ENCODE results near the gene TMEM131. TPM values are rescaled to one million over a fixed set of nuclear protein-coding genes. Genes with fewer than 3 reads are reported as not detected.
"Not testable (repeated sequence)": the region's sequence is repeated elsewhere in the genome, so short reads cannot be mapped to it uniquely, and the experiment has no call there.

The TMEM131 gene
- total RNA-seq, 1 donor from 2014 or later, result 41.7 TPM

DNA sequence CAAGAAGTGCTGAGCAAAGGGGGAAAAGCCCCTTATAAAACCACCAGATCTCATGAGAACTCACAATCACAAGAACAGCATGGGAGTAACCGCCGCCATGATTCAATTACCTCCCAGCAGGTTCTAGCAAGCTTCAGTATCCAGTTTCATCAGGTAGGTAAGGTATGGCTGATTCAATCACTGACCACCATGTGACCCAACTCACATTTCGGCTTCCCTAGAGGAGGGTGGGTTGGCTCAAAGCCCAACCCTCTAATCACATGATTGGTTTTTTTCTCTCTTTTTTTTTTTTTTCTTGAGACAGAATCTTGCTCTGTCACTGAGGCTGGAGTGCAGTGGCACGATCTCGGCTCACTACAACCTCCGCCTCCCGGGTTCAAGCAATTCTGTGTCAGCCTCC is 78.1 kb downstream of the TMEM131 start:
- Mint-ChIP-seq H3K36me3 (ENCODE audit: low read depth) (peaks cover 46% of the 10 kb centered on the region), H3K4me1 (peaks cover 12% of the 10 kb centered on the region), H3K9me3 (peaks cover 32% of the 10 kb centered on the region)
- H3K27me3 Mint-ChIP-seq; intact Hi-C loops (cut with micrococcal nuclease); H3K4me3 Mint-ChIP-seq; DNase-seq; H3K27ac Mint-ChIP-seq: not testable (repeated sequence)

DNA sequence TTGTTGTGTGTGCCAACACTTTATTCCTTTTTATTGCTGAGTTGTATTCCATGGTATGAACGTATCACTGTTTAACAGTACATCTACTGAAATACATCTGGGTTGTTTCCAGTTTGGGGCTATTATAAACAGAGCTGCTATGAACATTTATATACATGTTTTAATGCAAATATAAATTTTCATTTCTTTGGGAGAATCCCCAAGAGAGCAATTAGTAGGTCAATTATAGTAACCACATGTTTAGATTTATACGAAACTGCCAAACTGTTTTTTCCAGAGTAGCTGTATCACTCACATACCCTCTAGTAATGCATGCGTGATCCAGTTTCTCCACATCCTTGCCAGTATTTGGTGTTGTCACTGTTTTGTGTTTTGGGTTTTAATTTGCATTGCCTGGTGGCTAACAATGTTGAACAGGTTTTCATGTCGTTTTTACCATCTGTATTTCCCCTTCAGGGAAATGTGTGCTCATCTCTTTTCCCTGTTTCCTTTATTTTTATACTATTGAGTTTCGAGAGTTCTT is 81.0 kb downstream of the TMEM131 start:
- H3K36me3 Mint-ChIP-seq (ENCODE audit: low read depth), result peaks cover 35% of the 10 kb centered on the region
- peaks cover 14% of the 10 kb centered on the region for H3K9me3 Mint-ChIP-seq
- intact Hi-C loops (cut with micrococcal nuclease), result no loop called here
- H3K4me3 Mint-ChIP-seq, result no peak overlapping the region
- no peaks in the 10 kb centered on the region for H3K27me3 Mint-ChIP-seq
- no peak overlapping the region for H3K27ac Mint-ChIP-seq
- peaks cover 27% of the 10 kb centered on the region for H3K4me1 Mint-ChIP-seq
- no peak for DNase-seq

DNA sequence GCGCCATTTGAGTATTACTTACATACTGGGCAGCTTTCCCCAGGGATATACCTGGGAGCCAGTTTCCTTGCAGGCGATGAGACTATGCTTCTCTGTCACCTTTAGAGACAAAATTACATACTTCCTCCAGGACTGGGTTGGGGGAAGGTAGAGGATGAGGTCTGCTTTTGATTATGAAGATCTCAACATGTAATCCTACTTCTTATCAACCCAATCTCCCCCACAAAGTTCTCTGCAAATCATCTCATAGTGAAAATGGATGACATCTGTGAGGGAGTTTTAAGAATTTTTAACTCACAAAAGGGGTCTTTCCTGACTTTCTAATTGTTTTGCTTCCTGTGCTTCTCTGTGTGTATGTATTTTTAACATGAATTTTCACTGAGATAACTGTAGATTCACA is 81.9 kb downstream of the TMEM131 start:
- Mint-ChIP-seq H3K9me3 (peaks cover 14% of the 10 kb centered on the region), H3K4me1 (peaks cover 27% of the 10 kb centered on the region), H3K27ac (no peak overlapping the region), H3K4me3 (no peak overlapping the region), H3K36me3 (ENCODE audit: low read depth) (peaks cover 36% of the 10 kb centered on the region), H3K27me3 (no peaks in the 10 kb centered on the region)
- no peak for DNase-seq
- intact Hi-C loops (cut with micrococcal nuclease), result no loop called here

DNA sequence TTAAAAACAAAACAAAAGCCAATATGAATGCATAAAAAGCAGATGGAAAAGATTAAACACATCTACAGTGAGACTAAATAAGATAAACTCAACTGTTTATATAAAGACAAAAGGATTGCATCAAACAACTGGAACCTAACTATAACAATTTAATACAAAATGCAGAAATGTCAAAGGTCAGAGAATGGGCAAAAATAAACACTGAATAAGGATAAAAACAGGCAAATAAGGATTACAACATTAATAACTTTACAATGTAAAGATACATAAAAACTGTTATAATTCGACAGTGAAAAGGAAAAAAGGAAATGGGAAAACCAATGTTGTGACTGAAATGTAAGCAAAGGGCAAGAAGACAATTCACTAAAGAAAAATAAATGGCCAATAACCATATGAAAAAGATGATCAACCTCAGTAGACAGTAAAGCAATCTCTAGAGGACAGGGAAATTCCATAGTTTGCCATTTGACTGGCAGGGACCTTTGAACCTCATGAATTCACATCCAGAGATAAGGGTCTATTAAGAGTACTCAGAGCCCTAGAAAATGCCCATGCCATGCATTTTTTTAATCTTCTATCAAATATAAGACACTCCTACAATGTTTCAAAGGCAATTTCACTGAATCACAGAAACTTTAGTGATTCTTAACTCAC is 83.7 kb downstream of the TMEM131 start:
- H3K4me1 Mint-ChIP-seq, result peaks cover 25% of the 10 kb centered on the region
- intact Hi-C loops (cut with micrococcal nuclease), result no loop called here

DNA sequence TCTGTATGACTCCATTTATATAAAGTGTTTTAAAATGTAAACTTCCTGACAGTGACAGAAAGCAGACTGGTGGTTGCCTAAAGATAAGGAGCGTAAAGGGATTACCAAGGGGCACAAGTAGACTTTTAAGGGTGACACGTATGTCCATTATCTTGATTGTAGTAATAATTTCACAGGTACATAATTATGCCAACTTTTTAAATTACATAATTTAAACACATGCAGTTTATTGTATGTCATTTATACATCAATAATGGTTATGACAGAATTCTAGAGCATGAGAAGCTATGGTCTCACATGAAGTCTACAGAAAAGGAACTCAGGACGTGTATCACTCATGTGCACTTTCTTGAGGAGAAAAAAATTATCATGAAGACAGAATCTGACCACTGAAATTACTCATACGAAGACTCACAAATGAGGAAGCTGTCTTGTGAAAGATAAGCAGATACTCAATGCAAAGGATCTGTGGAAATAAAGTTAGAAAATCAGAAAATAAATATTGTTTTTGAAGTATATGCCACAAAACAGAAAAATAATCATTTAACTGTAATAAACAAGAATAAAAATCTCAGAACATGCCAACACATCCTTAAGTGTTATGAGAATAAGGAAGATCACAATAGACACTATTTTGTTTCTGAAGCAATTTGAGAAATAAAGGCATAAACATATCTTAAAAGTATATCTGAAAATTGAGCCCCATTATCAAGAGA is 84.4 kb downstream of the TMEM131 start:
- no peak for DNase-seq
- Mint-ChIP-seq H3K36me3 (ENCODE audit: low read depth) (peaks cover 36% of the 10 kb centered on the region), H3K27me3 (no peaks in the 10 kb centered on the region), H3K4me3 (no peak overlapping the region), H3K9me3 (peaks cover 2% of the 10 kb centered on the region), H3K27ac (no peak overlapping the region), H3K4me1 (peaks cover 25% of the 10 kb centered on the region)
- intact Hi-C loops (cut with micrococcal nuclease), result no loop called here

More for the DNA sequence above, 83.7 kb downstream of the TMEM131 start:
- Mint-ChIP-seq H3K4me3 (no peak overlapping the region), H3K36me3 (ENCODE audit: low read depth) (peaks cover 30% of the 10 kb centered on the region), H3K27ac (no peak overlapping the region), H3K27me3 (no peaks in the 10 kb centered on the region), H3K9me3 (peaks cover 3% of the 10 kb centered on the region)
- no peak for DNase-seq

DNA sequence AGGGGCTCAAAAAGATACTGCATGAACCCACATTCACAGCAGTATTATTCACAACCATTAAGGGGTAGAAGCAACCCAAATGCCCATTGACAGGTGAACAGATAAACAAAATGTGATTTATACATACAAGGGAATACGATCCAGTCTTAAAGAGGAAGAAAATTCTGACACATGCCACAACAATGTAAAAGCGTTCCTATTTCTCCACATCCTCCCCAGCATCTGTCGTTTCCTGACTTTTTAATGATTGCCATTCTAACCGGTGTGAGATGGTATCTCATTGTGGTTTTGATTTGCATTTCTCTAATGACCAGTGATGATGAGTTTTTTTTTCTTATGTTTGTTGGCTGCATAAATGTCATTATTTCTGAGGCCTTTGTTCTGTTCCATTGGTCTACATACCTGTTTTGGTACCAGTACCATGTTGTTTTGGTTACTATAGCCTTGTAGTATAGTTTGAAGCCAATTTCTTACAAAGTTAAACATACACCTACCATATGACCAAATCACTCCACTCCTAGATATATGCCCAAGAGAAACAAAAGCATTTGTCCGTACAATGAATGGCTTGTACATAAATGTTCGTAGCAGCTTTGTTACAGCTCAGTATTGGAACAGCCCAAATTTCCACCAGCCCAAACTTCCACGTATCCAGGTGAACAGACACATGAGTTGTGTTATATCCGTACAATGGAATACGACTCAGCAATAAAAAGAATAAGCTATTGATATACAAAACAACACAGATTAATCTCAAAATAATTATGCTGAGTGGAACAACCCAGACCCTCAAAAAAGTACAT is 85.1 kb downstream of the TMEM131 start:
- peaks cover 2% of the 10 kb centered on the region for H3K9me3 Mint-ChIP-seq
- H3K27ac Mint-ChIP-seq, result no peak overlapping the region
- peaks cover 41% of the 10 kb centered on the region for H3K36me3 Mint-ChIP-seq (ENCODE audit: low read depth)
- intact Hi-C loops (cut with micrococcal nuclease), result no loop called here
- no peak for DNase-seq
- H3K27me3 Mint-ChIP-seq, result no peaks in the 10 kb centered on the region
- H3K4me1 Mint-ChIP-seq, result peaks cover 26% of the 10 kb centered on the region
- H3K4me3 Mint-ChIP-seq, result no peak overlapping the region

DNA sequence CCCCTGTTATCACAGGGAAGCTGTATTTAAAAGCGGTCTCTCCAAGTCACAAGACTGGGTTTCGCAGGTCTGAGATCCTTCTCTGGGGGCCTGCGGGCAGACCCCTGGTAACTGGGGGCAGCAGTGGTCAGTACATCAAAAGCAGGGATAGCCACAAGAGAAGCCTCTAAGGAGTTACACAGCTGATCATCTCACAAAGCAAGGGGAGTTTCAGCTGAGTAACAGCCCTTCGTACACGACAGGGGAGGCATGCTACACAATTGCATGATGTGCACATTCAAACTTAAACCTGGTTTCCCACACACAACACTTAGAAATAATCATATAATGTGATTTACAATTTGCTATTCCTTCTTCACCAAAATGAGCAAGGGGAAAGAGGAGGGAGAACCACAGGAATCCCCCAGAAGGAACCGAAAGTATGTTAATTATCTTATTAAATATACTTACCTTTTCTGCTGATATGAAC is 87.5 kb downstream of the TMEM131 start:
- Mint-ChIP-seq H3K27ac (no peak overlapping the region), H3K36me3 (ENCODE audit: low read depth) (peaks cover 50% of the 10 kb centered on the region), H3K4me3 (no peak overlapping the region), H3K27me3 (no peaks in the 10 kb centered on the region), H3K4me1 (peaks cover 20% of the 10 kb centered on the region), H3K9me3 (no peaks in the 10 kb centered on the region)
- DNase-seq, result no peak
- intact Hi-C loops (cut with micrococcal nuclease), result loop anchor here (5.0 kb wide), 1 partner anchor 49 kb away; no protein-coding TSS in a partner anchor

DNA sequence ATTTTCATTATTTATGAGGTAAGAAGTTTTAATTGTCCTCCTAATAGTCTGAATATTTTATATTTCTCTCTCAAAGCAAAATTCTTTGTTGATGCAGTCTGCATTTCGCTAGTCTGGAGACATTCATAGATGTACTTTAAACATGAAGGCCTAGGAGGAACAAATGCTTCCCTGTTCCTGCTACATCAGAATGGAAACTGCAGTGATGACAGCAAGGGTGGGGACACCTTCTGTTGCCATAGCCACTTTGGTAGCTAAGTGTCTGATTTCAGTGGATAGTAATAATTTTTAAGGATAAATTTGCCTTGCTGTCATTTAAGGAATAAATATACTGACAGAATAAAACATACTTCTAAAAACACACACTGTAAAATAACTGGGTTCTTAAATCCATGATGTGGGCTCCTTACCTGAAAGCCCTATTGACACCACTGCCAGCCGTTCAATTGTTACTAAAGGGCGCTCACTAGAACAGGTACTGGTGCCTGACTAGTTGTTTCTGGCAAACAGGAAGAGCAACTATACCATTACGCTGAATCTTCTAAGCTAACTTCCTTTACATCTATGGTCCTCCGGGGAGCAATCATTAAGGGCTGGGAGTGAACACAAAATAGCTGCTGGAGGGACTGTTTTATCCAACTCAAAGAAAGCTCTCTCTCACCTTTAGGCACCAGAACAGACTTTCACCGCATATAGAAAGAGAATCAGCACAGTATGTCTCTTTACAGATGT is 88.2 kb downstream of the TMEM131 start:
- peaks cover 18% of the 10 kb centered on the region for H3K4me1 Mint-ChIP-seq
- no peaks in the 10 kb centered on the region for H3K9me3 Mint-ChIP-seq
- no peak overlapping the region for H3K27ac Mint-ChIP-seq
- no peak for DNase-seq
- H3K27me3 Mint-ChIP-seq, result no peaks in the 10 kb centered on the region
- intact Hi-C loops (cut with micrococcal nuclease), result loop anchor here (5.0 kb wide), 1 partner anchor 50 kb away; no protein-coding TSS in a partner anchor
- no peak overlapping the region for H3K4me3 Mint-ChIP-seq
- H3K36me3 Mint-ChIP-seq (ENCODE audit: low read depth), result peaks cover 55% of the 10 kb centered on the region

DNA sequence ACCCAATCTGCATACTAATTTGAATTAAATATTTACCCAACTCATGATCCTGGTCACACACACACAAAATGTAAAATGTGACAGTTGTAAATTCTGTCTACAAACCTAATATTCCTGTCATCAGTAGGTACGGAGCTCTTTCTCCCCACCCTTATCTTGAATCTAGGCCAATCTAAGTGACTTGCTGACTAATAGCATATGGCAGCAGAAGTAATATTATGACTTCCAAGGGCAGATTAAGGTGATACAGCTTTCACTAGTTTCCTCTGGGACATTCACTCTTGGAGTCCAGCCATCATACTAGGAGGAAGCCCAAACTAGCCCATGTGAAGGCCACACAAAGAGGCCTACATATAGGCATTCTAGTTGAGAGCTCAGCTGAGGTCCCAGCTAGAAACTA is 89.4 kb downstream of the TMEM131 start:
- Mint-ChIP-seq H3K36me3 (ENCODE audit: low read depth) (peaks cover 54% of the 10 kb centered on the region), H3K9me3 (peaks cover under 1% of the 10 kb centered on the region), H3K4me3 (no peak overlapping the region), H3K27ac (no peak overlapping the region), H3K27me3 (no peaks in the 10 kb centered on the region), H3K4me1 (peaks cover 7% of the 10 kb centered on the region)
- intact Hi-C loops (cut with micrococcal nuclease), result loop anchor here (5.0 kb wide), 1 partner anchor 51 kb away; no protein-coding TSS in a partner anchor
- DNase-seq, result no peak

DNA sequence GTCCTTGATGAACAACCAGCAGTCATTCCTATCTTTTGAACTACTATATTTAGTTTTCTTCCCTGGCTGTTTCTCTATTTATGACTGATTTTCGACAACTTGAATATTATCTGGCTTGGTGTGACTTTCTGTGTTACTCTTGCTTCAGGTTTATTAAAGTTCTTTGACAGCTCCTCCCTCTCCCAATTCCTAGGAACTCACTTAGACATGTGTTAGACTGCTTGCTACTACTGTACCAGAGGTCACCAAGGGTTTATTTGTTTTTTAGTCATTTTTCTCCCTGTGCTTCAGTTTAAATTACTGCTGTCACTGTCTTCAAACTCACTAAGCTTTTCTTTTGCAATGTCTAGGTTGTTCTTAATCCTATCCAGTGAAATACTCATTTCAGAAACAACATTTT is 90.5 kb downstream of the TMEM131 start:
- Mint-ChIP-seq H3K27ac (no peak overlapping the region), H3K9me3 (peaks cover 4% of the 10 kb centered on the region), H3K27me3 (no peaks in the 10 kb centered on the region), H3K36me3 (ENCODE audit: low read depth) (peaks cover 47% of the 10 kb centered on the region), H3K4me3 (no peak overlapping the region), H3K4me1 (peaks cover 5% of the 10 kb centered on the region)
- no peak for DNase-seq
- intact Hi-C loops (cut with micrococcal nuclease), result loop anchor here (5.0 kb wide), 1 partner anchor 52 kb away; no protein-coding TSS in a partner anchor

DNA sequence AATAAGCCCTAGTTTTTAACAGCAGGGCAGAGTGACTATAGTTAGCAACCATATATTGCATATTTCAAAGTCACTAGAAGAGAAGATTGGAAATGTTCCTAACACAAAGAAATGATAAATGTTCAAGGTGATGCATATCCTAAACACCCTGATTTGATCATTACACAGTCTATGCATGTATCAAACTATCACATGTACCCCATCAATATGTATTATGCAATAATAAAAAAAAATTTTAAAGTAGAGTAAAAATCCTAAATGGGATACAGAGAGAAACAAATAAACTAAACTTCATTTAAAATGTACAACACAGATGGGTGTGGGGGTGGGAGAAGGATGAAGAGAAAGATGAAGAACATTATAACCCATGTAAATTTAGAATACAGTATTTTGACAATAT is 93.9 kb downstream of the TMEM131 start:
- no peaks in the 10 kb centered on the region for H3K27me3 Mint-ChIP-seq
- H3K4me3 Mint-ChIP-seq, result no peak overlapping the region
- DNase-seq, result no peak
- H3K27ac Mint-ChIP-seq, result no peak overlapping the region
- peaks cover 9% of the 10 kb centered on the region for H3K9me3 Mint-ChIP-seq
- H3K36me3 Mint-ChIP-seq (ENCODE audit: low read depth), result peaks cover 35% of the 10 kb centered on the region
- intact Hi-C loops (cut with micrococcal nuclease), result no loop called here
- peaks cover 7% of the 10 kb centered on the region for H3K4me1 Mint-ChIP-seq

DNA sequence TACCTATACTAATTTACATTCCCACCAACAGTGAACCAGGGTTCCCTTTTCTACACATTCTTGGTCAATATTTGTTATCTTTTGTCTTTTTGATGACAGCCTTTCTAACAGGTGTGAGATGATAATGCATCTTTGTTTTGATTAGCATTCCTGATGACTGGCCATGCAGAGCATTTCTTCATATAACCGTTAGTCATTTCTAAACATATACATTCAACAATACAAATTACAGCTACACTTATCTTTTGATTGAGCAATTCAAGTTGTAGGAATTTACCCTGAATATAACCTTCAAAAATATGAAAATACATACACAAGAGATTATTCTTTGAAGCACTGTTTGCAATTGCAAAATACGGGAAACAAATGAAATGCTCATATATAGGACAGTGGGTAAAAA is 94.9 kb downstream of the TMEM131 start:
- Mint-ChIP-seq H3K36me3 (ENCODE audit: low read depth) (peaks cover 37% of the 10 kb centered on the region), H3K27ac (no peak overlapping the region), H3K9me3 (peaks cover 14% of the 10 kb centered on the region), H3K4me1 (peaks cover 7% of the 10 kb centered on the region), H3K4me3 (no peak overlapping the region), H3K27me3 (no peaks in the 10 kb centered on the region)
- intact Hi-C loops (cut with micrococcal nuclease), result no loop called here
- no peak for DNase-seq

DNA sequence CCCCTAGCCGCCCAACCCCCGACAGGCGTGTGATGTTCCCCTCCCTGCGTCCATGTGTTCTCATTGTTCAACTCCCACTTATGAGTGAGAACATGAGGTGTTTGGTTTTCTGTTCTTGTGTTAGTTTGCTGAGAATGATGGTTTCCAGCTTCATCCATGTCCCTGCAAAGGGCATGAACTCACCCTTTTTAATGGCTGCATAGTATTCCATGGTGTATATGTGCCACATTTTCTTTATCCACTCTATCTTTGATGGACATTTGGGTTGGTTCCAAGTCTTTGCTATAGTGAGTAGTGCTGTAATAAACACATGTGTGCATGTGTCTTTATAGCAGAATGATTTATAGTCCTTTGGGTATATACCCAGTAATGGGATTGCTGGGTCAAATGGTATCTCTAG is 102.7 kb downstream of the TMEM131 start:
- DNase-seq; intact Hi-C loops (cut with micrococcal nuclease); H3K4me1 Mint-ChIP-seq; H3K27me3 Mint-ChIP-seq; H3K4me3 Mint-ChIP-seq; H3K27ac Mint-ChIP-seq: not testable (repeated sequence)
- Mint-ChIP-seq H3K9me3 (peaks cover 20% of the 10 kb centered on the region), H3K36me3 (ENCODE audit: low read depth) (peaks cover 29% of the 10 kb centered on the region)

Measured in activated CD4-positive, alpha-beta T cell treated with anti-CD3 and anti-CD28 coated beads, Interleukin-2, amount 10 ng/mL, durations not matched to agents 24 days and 14 days (primary cell).